Medulla oblongata (tissue), 1 donor: ENCODE measurements around the gene MEA1.

Experiments used
- DNase-seq: peaks from one replicate; pipeline ENCODE4 v3.0.0-alpha.2; 2015; ENCODE audit errors: extremely low spot score

MEA1 gene

GRCh38 chr6:42970871-42971612 lies 42.7 kb downstream of the MEA1 start:
- no peak for DNase-seq

GRCh38 chr6:42969934-42970333 lies 43.8 kb downstream of the MEA1 start:
- DNase-seq: no peak

GRCh38 chr6:42969431-42969830 lies 44.3 kb downstream of the MEA1 start:
- no peak for DNase-seq

- no peak for DNase-seq
Measured at GRCh38 chr6:42968783-42969182, 45.0 kb downstream of the MEA1 start.

GRCh38 chr6:42968126-42968701 lies 45.5 kb downstream of the MEA1 start:
- no peak for DNase-seq

GRCh38 chr6:42967228-42967627 lies 46.5 kb downstream of the MEA1 start:
- DNase-seq: no peak

- DNase-seq: no peak
Measured at GRCh38 chr6:42966571-42966970, 47.2 kb downstream of the MEA1 start.

GRCh38 chr6:42963855-42964605 lies 49.7 kb downstream of the MEA1 start:
- no peak for DNase-seq

- no peak for DNase-seq
Measured at GRCh38 chr6:42963179-42963854, 50.4 kb downstream of the MEA1 start.

GRCh38 chr6:42962502-42963178 lies 51.1 kb downstream of the MEA1 start:
- DNase-seq: no peak

- no peak for DNase-seq
Measured at GRCh38 chr6:42962096-42962495, 51.6 kb downstream of the MEA1 start.
